H9 (cell line): Measurements from ENCODE around the gene COA1. TPM values are rescaled to one million over a fixed set of nuclear protein-coding genes. Genes with fewer than 3 reads are reported as not detected.
A peak's percentile ranks its signal among the peaks of the same experiment; 100 is the strongest.

Experiments
- DNase-seq: peaks from one replicate; pipeline ENCODE4 v3.0.0-alpha.2; 2017
- H2AFZ ChIP-seq: one replicate; pipeline ENCODE4 v1.6.1; 2013; ENCODE audit warnings: mild to moderate bottlenecking, low read length, control low read depth, moderate library complexity
- H2AK5ac ChIP-seq: 2 replicates; pipeline ENCODE4 v1.6.1; 2013; ENCODE audit warnings: low read length, control low read depth, mixed read lengths; ENCODE audit not compliant: insufficient read length
- H2BK120ac ChIP-seq: one replicate; pipeline ENCODE4 v1.6.1; 2013; ENCODE audit warnings: low read depth, mild to moderate bottlenecking, low read length, control low read depth, inconsistent platforms; ENCODE audit not compliant: poor library complexity, severe bottlenecking
- H2BK12ac ChIP-seq: 2 replicates; pipeline ENCODE4 v1.6.1; 2013; ENCODE audit warnings: low read length, control low read depth, mixed read lengths, low read depth; ENCODE audit not compliant: insufficient read length
- H2BK15ac ChIP-seq: 2 replicates; pipeline ENCODE4 v1.6.1; 2013; ENCODE audit warnings: low read depth, low read length, control low read depth
- H2BK20ac ChIP-seq: one replicate; pipeline ENCODE4 v1.6.1; 2013; ENCODE audit warnings: low read depth, mild to moderate bottlenecking, low read length, control low read depth, inconsistent platforms; ENCODE audit not compliant: poor library complexity, severe bottlenecking
- H2BK5ac ChIP-seq: 2 replicates; pipeline ENCODE4 v1.6.1; 2013; ENCODE audit warnings: low read length, control low read depth, mixed read lengths; ENCODE audit not compliant: insufficient read length
- H3K14ac ChIP-seq: 2 replicates; pipeline ENCODE4 v1.6.1; 2013; ENCODE audit warnings: low read length, control low read depth; ENCODE audit not compliant: insufficient read depth
- H3K18ac ChIP-seq: 2 replicates; pipeline ENCODE4 v1.6.1; 2013; ENCODE audit warnings: low read depth, mild to moderate bottlenecking, mixed read lengths, low read length, control low read depth; ENCODE audit not compliant: insufficient read length
- H3K23ac ChIP-seq: 2 replicates; pipeline ENCODE4 v1.6.1; 2013; ENCODE audit warnings: low read length, control low read depth, mixed read lengths, low read depth; ENCODE audit not compliant: insufficient read length
- H3K23me2 ChIP-seq: 2 replicates; pipeline ENCODE4 v1.6.1; 2013; ENCODE audit warnings: low read depth, mild to moderate bottlenecking, mixed read lengths, low read length, control low read depth; ENCODE audit not compliant: insufficient read length, poor library complexity, severe bottlenecking
- H3K27ac ChIP-seq: 2 replicates; pipeline ENCODE4 v1.5.1; 2013; ENCODE audit warnings: low read length, control low read depth, mixed read lengths, low read depth; ENCODE audit not compliant: insufficient read length
- H3K27me3 ChIP-seq: 2 replicates; pipeline ENCODE4 v1.6.1; 2013; ENCODE audit warnings: low read length, control low read depth, inconsistent platforms; ENCODE audit not compliant: insufficient read depth
- H3K4ac ChIP-seq: 2 replicates; pipeline ENCODE4 v1.6.1; 2013; ENCODE audit warnings: low read depth, mild to moderate bottlenecking, control low read depth, inconsistent platforms, low read length, moderate library complexity
- H3K4me1 ChIP-seq: 2 replicates; pipeline ENCODE4 v1.6.1; 2013; ENCODE audit warnings: low read length, control low read depth, inconsistent platforms; ENCODE audit not compliant: insufficient read depth
- H3K4me2 ChIP-seq: 2 replicates; pipeline ENCODE4 v1.6.1; 2013; ENCODE audit warnings: low read length, control low read depth, mixed read lengths; ENCODE audit not compliant: insufficient read length, insufficient read depth
- H3K56ac ChIP-seq: 2 replicates; pipeline ENCODE4 v1.6.1; 2013; ENCODE audit warnings: low read depth, mild to moderate bottlenecking, mixed read lengths, low read length, control low read depth; ENCODE audit not compliant: insufficient read length
- H3K79me1 ChIP-seq: 2 replicates; pipeline ENCODE4 v1.6.1; 2013; ENCODE audit warnings: low read depth, mild to moderate bottlenecking, moderate library complexity, low read length, control low read depth, inconsistent platforms; ENCODE audit not compliant: insufficient read depth, poor library complexity, severe bottlenecking
- H3K79me2 ChIP-seq: 2 replicates; pipeline ENCODE4 v1.6.1; 2013; ENCODE audit warnings: low read length, control low read depth, inconsistent platforms; ENCODE audit not compliant: insufficient read depth
- H3K9ac ChIP-seq: 2 replicates; pipeline ENCODE4 v1.6.1; 2013; ENCODE audit warnings: low read length, control low read depth, mixed read lengths; ENCODE audit not compliant: insufficient read length; ENCODE audit errors: extremely low read depth
- H3K9me3 ChIP-seq: one replicate; pipeline ENCODE4 v1.6.1; 2013; ENCODE audit warnings: low read depth, low read length, inconsistent platforms; ENCODE audit not compliant: control insufficient read depth
- H3T11ph ChIP-seq: one replicate; pipeline ENCODE4 v1.6.1; 2013; ENCODE audit warnings: mild to moderate bottlenecking, low read length, control low read depth, inconsistent platforms
- H4K20me1 ChIP-seq: one replicate; pipeline ENCODE4 v1.6.1; 2013; ENCODE audit not compliant: control insufficient read depth, insufficient read length, insufficient read depth
- H4K5ac ChIP-seq: 2 replicates; pipeline ENCODE4 v1.6.1; 2013; ENCODE audit warnings: low read depth, mild to moderate bottlenecking, mixed read lengths, low read length, control low read depth; ENCODE audit not compliant: insufficient read length
- H4K8ac ChIP-seq: replicated peaks from 2 replicates; pipeline ENCODE4 v1.6.1; 2013; ENCODE audit warnings: low read length, control low read depth, mixed read lengths, low read depth; ENCODE audit not compliant: insufficient read length
- H4K91ac ChIP-seq: 2 replicates; pipeline ENCODE4 v1.6.1; 2013; ENCODE audit warnings: low read depth, mild to moderate bottlenecking, moderate library complexity, mixed read lengths, low read length, control low read depth; ENCODE audit not compliant: insufficient read length
- H3K27ac Mint-ChIP-seq, 3 experiments: 2 replicates in 2 of 3; 3 replicates in 1 of 3; pipeline ENCODE4 v1.8.0; 2020 to 2021; ENCODE audit warnings: mixed read lengths in 3 of 3, mild to moderate bottlenecking in 1 of 3, moderate library complexity in 1 of 3
- H3K27me3 Mint-ChIP-seq: 2 replicates; pipeline ENCODE4 v1.8.0; 2021; ENCODE audit warnings: low read depth, mild to moderate bottlenecking, moderate library complexity, mixed read lengths
- H3K36me3 Mint-ChIP-seq, 3 experiments: 2 replicates in 2 of 3; 3 replicates in 1 of 3; pipeline ENCODE4 v1.8.0; 2020 to 2021; ENCODE audit warnings: low read depth in 3 of 3, mixed read lengths in 3 of 3; ENCODE audit not compliant: insufficient read depth in 1 of 3
- H3K4me1 Mint-ChIP-seq, 2 experiments: 2 replicates each; pipeline ENCODE4 v1.8.0; 2020; ENCODE audit warnings: mixed read lengths in 2 of 2
- H3K4me3 Mint-ChIP-seq, 2 experiments: 2 replicates in 1 of 2; 3 replicates in 1 of 2; pipeline ENCODE4 v1.8.0; 2020 to 2021; ENCODE audit warnings: mild to moderate bottlenecking in 2 of 2, mixed read lengths in 2 of 2, moderate library complexity in 1 of 2
- H3K9me3 Mint-ChIP-seq, 2 experiments: 2 replicates in 1 of 2; 3 replicates in 1 of 2; pipeline ENCODE4 v1.8.0; 2020; ENCODE audit warnings: mild to moderate bottlenecking in 2 of 2, mixed read lengths in 2 of 2, moderate library complexity in 1 of 2
- WGBS: extraction: QIAGEN DNeasy Blood & Tissue Kit; methylation state at CpG from one replicate; pipeline ENCODE4 v1.1.7; 2013; ENCODE audit warnings: missing lambda C conversion rate, low lambda C conversion rate, mixed read lengths; ENCODE audit not compliant: insufficient read length; ENCODE audit errors: extremely low coverage; 5-methylcytosine and 5-hydroxymethylcytosine counted together
- total RNA-seq: library from RNA; stranded (reverse); gene quantifications from 2 replicates; pipeline ENCODE4 v1.2.1, GENCODE V29; 2021
- TF ChIP-seq, protein P1 (sequence below): fragments of 200-600 bp; sonication (generic); conservative IDR thresholded peaks from 3 replicates; pipeline ENCODE4 v1.8.0; 2021; ENCODE audit warnings: antibody characterized with exemption, mild to moderate bottlenecking

COA1 gene
- total RNA-seq, 1 experiment from 2014 or later = 138 TPM

DNA sequence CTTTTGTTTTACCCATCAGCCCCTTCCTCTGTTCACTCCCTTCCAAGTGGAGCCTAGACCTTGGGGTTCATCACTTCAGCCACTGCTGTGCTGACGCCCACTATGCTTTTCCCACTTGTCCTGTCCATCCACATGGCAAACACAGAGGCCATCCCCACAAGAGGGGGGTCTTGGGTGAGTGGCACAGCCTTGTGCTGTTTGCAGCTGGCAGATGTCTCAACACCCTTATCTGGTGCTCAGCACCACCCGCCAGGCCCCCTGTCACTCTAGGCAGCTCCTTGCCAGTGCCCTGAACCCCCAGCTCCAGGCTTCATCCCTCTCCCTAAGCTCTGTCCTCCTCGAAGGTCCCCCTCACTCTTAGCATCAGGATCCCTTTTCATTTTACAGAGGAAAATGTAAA, 42.2 kb upstream of the COA1 start:
- Histone ChIP-seq H2BK15ac (no peak overlapping the region), H3K4me1 (no peaks in the 10 kb centered on the region), H3K4me2 (no peak overlapping the region), H3K56ac (no peak overlapping the region), H4K20me1 (no peaks in the 10 kb centered on the region), H3K27me3 (no peaks in the 10 kb centered on the region), H2AK5ac (no peak overlapping the region), H3K23ac (no peak overlapping the region), H2BK5ac (no peak overlapping the region), H3K23me2 (no peaks in the 10 kb centered on the region), H3K9ac (no peak overlapping the region), H3K79me1 (no peaks in the 10 kb centered on the region), H2BK20ac (no peak overlapping the region), H2BK120ac (no peak overlapping the region), H3K18ac (no peak overlapping the region), H4K8ac (no peak overlapping the region), H2BK12ac (no peak overlapping the region), H3K14ac (no peak overlapping the region), H2AFZ (no peak overlapping the region), H3T11ph (no peak overlapping the region), H4K5ac (no peak overlapping the region), H3K9me3 (no peaks in the 10 kb centered on the region), H3K27ac (no peak overlapping the region), H4K91ac (no peak overlapping the region), H3K79me2 (no peaks in the 10 kb centered on the region), H3K4ac (no peak overlapping the region)
- Mint-ChIP-seq H3K9me3 (peaks cover 9 to 12% of the 10 kb centered on the region in 2 experiments), H3K27ac (peak overlapping the region in 1 of 3 experiments; percentile 15; a peak in 1 of 7 replicates), H3K27me3 (no peaks in the 10 kb centered on the region; the same call in 1 of the 2 replicates), H3K4me3 (no peak overlapping the region; a peak in 1 of 5 replicates), H3K36me3 (peaks cover 11 to 24% (median 15%) of the 10 kb centered on the region in 3 experiments; a peak in 6 of 7 replicates), H3K4me1 (peaks cover 0 to 11% of the 10 kb centered on the region in 2 experiments; a peak in 2 of 4 replicates)
- no CpG with 5 or more reads among the region's 3 CpGs for WGBS
- TF ChIP-seq, protein P1, sequence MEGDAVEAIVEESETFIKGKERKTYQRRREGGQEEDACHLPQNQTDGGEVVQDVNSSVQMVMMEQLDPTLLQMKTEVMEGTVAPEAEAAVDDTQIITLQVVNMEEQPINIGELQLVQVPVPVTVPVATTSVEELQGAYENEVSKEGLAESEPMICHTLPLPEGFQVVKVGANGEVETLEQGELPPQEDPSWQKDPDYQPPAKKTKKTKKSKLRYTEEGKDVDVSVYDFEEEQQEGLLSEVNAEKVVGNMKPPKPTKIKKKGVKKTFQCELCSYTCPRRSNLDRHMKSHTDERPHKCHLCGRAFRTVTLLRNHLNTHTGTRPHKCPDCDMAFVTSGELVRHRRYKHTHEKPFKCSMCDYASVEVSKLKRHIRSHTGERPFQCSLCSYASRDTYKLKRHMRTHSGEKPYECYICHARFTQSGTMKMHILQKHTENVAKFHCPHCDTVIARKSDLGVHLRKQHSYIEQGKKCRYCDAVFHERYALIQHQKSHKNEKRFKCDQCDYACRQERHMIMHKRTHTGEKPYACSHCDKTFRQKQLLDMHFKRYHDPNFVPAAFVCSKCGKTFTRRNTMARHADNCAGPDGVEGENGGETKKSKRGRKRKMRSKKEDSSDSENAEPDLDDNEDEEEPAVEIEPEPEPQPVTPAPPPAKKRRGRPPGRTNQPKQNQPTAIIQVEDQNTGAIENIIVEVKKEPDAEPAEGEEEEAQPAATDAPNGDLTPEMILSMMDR = no peak
- no peak for DNase-seq
